T-helper 2 cell treated with Interferon-gamma antibody and Interleukin-4, amounts not matched to agents 5 μg/mL and 100 μg/mL, for 36 hours (primary cell): Measurements from ENCODE around the gene PHLPP1.
"Not testable (repeated sequence)": the region's sequence is repeated elsewhere in the genome, so short reads cannot be mapped to it uniquely, and the experiment has no call there.

ENCODE experiments used
- DNase-seq: peaks from one replicate; pipeline ENCODE4 v3.0.0; 2021; ENCODE audit warnings: low spot score
- H3K27ac Mint-ChIP-seq: one replicate; pipeline ENCODE4 v1.8.0; 2021; ENCODE audit warnings: mild to moderate bottlenecking, mixed read lengths
- H3K27me3 Mint-ChIP-seq: one replicate; pipeline ENCODE4 v1.8.0; 2021; ENCODE audit warnings: low read depth, mixed read lengths
- H3K36me3 Mint-ChIP-seq: one replicate; pipeline ENCODE4 v1.8.0; 2021; ENCODE audit warnings: low read depth, mixed read lengths
- H3K4me1 Mint-ChIP-seq: one replicate; pipeline ENCODE4 v1.8.0; 2021; ENCODE audit warnings: low read depth, mixed read lengths
- H3K4me3 Mint-ChIP-seq: one replicate; pipeline ENCODE4 v1.8.0; 2022; ENCODE audit warnings: mild to moderate bottlenecking, moderate library complexity, mixed read lengths
- H3K9me3 Mint-ChIP-seq: one replicate; pipeline ENCODE4 v1.8.0; 2021; ENCODE audit warnings: mixed read lengths

PHLPP1 gene

GRCh38 chr18:62725896-62726295 lies 10.6 kb downstream of the PHLPP1 start:
- H3K27me3 Mint-ChIP-seq, result no peaks in the 10 kb centered on the region

GRCh38 chr18:62728254-62728653 lies 12.9 kb downstream of the PHLPP1 start:
- H3K4me1 Mint-ChIP-seq, result peaks cover 14% of the 10 kb centered on the region
- DNase-seq, result no peak
- H3K9me3 Mint-ChIP-seq, result peaks cover 16% of the 10 kb centered on the region
- no peak overlapping the region for H3K4me3 Mint-ChIP-seq
- no peaks in the 10 kb centered on the region for H3K27me3 Mint-ChIP-seq
- no peak overlapping the region for H3K27ac Mint-ChIP-seq
- H3K36me3 Mint-ChIP-seq, result peaks cover 18% of the 10 kb centered on the region

More at GRCh38 chr18:62725896-62726295, 10.6 kb downstream of the PHLPP1 start:
- H3K27ac Mint-ChIP-seq, result no peak overlapping the region
- H3K4me3 Mint-ChIP-seq, result no peak overlapping the region
- DNase-seq, result no peak
- H3K9me3 Mint-ChIP-seq, result no peaks in the 10 kb centered on the region
- peaks cover 13% of the 10 kb centered on the region for H3K36me3 Mint-ChIP-seq
- H3K4me1 Mint-ChIP-seq, result peaks cover 18% of the 10 kb centered on the region

GRCh38 chr18:62729487-62730386 lies 14.4 kb downstream of the PHLPP1 start:
- H3K27ac Mint-ChIP-seq, result no peak overlapping the region
- peaks cover 7% of the 10 kb centered on the region for H3K4me1 Mint-ChIP-seq
- H3K36me3 Mint-ChIP-seq, result peaks cover 21% of the 10 kb centered on the region
- H3K4me3 Mint-ChIP-seq, result no peak overlapping the region
- no peaks in the 10 kb centered on the region for H3K27me3 Mint-ChIP-seq
- H3K9me3 Mint-ChIP-seq, result peaks cover 16% of the 10 kb centered on the region
- DNase-seq, result no peak

- no peaks in the 10 kb centered on the region for H3K27me3 Mint-ChIP-seq
- peaks cover 16% of the 10 kb centered on the region for H3K9me3 Mint-ChIP-seq
- H3K4me3 Mint-ChIP-seq, result no peak overlapping the region
- H3K27ac Mint-ChIP-seq, result no peak overlapping the region
- no peak for DNase-seq
- H3K36me3 Mint-ChIP-seq, result peaks cover 19% of the 10 kb centered on the region
- H3K4me1 Mint-ChIP-seq, result peaks cover 5% of the 10 kb centered on the region
These were observed 15.6 kb downstream of the PHLPP1 start for GRCh38 chr18:62730941-62731340.

GRCh38 chr18:62732617-62733016 lies 17.3 kb downstream of the PHLPP1 start:
- peaks cover 7% of the 10 kb centered on the region for H3K4me1 Mint-ChIP-seq
- H3K27ac Mint-ChIP-seq, result no peak overlapping the region
- H3K4me3 Mint-ChIP-seq, result no peak overlapping the region
- H3K36me3 Mint-ChIP-seq, result peaks cover 18% of the 10 kb centered on the region
- no peak for DNase-seq
- H3K9me3 Mint-ChIP-seq, result peaks cover 16% of the 10 kb centered on the region
- H3K27me3 Mint-ChIP-seq, result no peaks in the 10 kb centered on the region

GRCh38 chr18:62734290-62734689 lies 18.9 kb downstream of the PHLPP1 start:
- Mint-ChIP-seq H3K9me3 (peaks cover 16% of the 10 kb centered on the region), H3K36me3 (peaks cover 16% of the 10 kb centered on the region), H3K27me3 (no peaks in the 10 kb centered on the region), H3K4me3 (no peak overlapping the region), H3K27ac (no peak overlapping the region), H3K4me1 (peaks cover 7% of the 10 kb centered on the region)
- DNase-seq, result no peak

- H3K36me3 Mint-ChIP-seq, result peaks cover 16% of the 10 kb centered on the region
- H3K4me1 Mint-ChIP-seq, result peaks cover 8% of the 10 kb centered on the region
- no peak overlapping the region for H3K4me3 Mint-ChIP-seq
These were observed 20.0 kb downstream of the PHLPP1 start for GRCh38 chr18:62735387-62735786.

GRCh38 chr18:62736077-62736855 lies 20.9 kb downstream of the PHLPP1 start:
- H3K9me3 Mint-ChIP-seq, result peaks cover 16% of the 10 kb centered on the region
- H3K27ac Mint-ChIP-seq, result no peak overlapping the region
- peaks cover 16% of the 10 kb centered on the region for H3K36me3 Mint-ChIP-seq
- no peaks in the 10 kb centered on the region for H3K27me3 Mint-ChIP-seq
- no peak for DNase-seq
- H3K4me3 Mint-ChIP-seq, result no peak overlapping the region
- peaks cover 11% of the 10 kb centered on the region for H3K4me1 Mint-ChIP-seq

More at GRCh38 chr18:62735387-62735786, 20.0 kb downstream of the PHLPP1 start:
- Mint-ChIP-seq H3K27me3 (no peaks in the 10 kb centered on the region), H3K9me3 (peaks cover 16% of the 10 kb centered on the region), H3K27ac (no peak overlapping the region)
- DNase-seq, result no peak

- no peak for DNase-seq
- Mint-ChIP-seq H3K4me3 (no peak overlapping the region), H3K36me3 (peaks cover 11% of the 10 kb centered on the region), H3K9me3 (peaks cover 8% of the 10 kb centered on the region), H3K4me1 (peaks cover 15% of the 10 kb centered on the region), H3K27ac (peak overlapping the region; percentile 1), H3K27me3 (no peaks in the 10 kb centered on the region)
These were observed 22.0 kb downstream of the PHLPP1 start for GRCh38 chr18:62737241-62737873.

GRCh38 chr18:62738639-62739038 lies 23.3 kb downstream of the PHLPP1 start:
- no peaks in the 10 kb centered on the region for H3K27me3 Mint-ChIP-seq
- no peak for DNase-seq
- H3K9me3 Mint-ChIP-seq, result no peaks in the 10 kb centered on the region
- peaks cover 13% of the 10 kb centered on the region for H3K4me1 Mint-ChIP-seq
- no peak overlapping the region for H3K4me3 Mint-ChIP-seq
- H3K27ac Mint-ChIP-seq, result no peak overlapping the region
- H3K36me3 Mint-ChIP-seq, result peaks cover 5% of the 10 kb centered on the region

- Mint-ChIP-seq H3K9me3 (no peaks in the 10 kb centered on the region), H3K27me3 (no peaks in the 10 kb centered on the region), H3K36me3 (no peaks in the 10 kb centered on the region), H3K27ac (no peak overlapping the region), H3K4me1 (peaks cover 19% of the 10 kb centered on the region), H3K4me3 (no peak overlapping the region)
- DNase-seq, result no peak
These were observed 24.6 kb downstream of the PHLPP1 start for GRCh38 chr18:62739911-62740310.

GRCh38 chr18:62740650-62741049 lies 25.3 kb downstream of the PHLPP1 start:
- not testable (repeated sequence) for DNase-seq, H3K27ac Mint-ChIP-seq

GRCh38 chr18:62741118-62741566 lies 25.8 kb downstream of the PHLPP1 start:
- H3K27me3 Mint-ChIP-seq, result no peaks in the 10 kb centered on the region

More at GRCh38 chr18:62740650-62741049, 25.3 kb downstream of the PHLPP1 start:
- not testable (repeated sequence) for H3K27me3 Mint-ChIP-seq, H3K9me3 Mint-ChIP-seq, H3K4me3 Mint-ChIP-seq, H3K36me3 Mint-ChIP-seq
- H3K4me1 Mint-ChIP-seq, result peaks cover 23% of the 10 kb centered on the region

More at GRCh38 chr18:62741118-62741566, 25.8 kb downstream of the PHLPP1 start:
- H3K9me3 Mint-ChIP-seq, result no peaks in the 10 kb centered on the region
- H3K36me3 Mint-ChIP-seq, result no peaks in the 10 kb centered on the region
- H3K27ac Mint-ChIP-seq, result no peak overlapping the region
- H3K4me1 Mint-ChIP-seq, result peaks cover 23% of the 10 kb centered on the region
- H3K4me3 Mint-ChIP-seq, result no peak overlapping the region
- DNase-seq, result peak; percentile 32
